Adipose tissue (tissue), 3 donors: ENCODE measurements around the gene ICE2. TPM values are rescaled to one million over a fixed set of nuclear protein-coding genes. Genes with fewer than 3 reads are reported as not detected.

Source experiments
- H3K27ac ChIP-seq: one replicate; pipeline ENCODE4 v1.5.1; 2013; ENCODE audit warnings: low read depth, low read length
- WGBS, 3 donors: extraction: QIAGEN DNeasy Blood & Tissue Kit; methylation state at CpG; one replicate each; pipeline ENCODE4 v1.1.7; 2013; 5-methylcytosine and 5-hydroxymethylcytosine counted together
- polyA plus RNA-seq, 3 donors: library from polyadenylated mRNA; stranded (reverse); fragments of 200-250 nt; gene quantifications; one replicate each; pipeline ENCODE4 v1.2.3, GENCODE V29; 2013
- donor health status: healthy with polysubstance abuse.
- donor health status: Bipolar disorder and iron deficiency.
- donor health status: healthy.

The ICE2 gene
- polyA plus RNA-seq, 3 donors = 7.2 to 13.2 (median 9.6) TPM

DNA sequence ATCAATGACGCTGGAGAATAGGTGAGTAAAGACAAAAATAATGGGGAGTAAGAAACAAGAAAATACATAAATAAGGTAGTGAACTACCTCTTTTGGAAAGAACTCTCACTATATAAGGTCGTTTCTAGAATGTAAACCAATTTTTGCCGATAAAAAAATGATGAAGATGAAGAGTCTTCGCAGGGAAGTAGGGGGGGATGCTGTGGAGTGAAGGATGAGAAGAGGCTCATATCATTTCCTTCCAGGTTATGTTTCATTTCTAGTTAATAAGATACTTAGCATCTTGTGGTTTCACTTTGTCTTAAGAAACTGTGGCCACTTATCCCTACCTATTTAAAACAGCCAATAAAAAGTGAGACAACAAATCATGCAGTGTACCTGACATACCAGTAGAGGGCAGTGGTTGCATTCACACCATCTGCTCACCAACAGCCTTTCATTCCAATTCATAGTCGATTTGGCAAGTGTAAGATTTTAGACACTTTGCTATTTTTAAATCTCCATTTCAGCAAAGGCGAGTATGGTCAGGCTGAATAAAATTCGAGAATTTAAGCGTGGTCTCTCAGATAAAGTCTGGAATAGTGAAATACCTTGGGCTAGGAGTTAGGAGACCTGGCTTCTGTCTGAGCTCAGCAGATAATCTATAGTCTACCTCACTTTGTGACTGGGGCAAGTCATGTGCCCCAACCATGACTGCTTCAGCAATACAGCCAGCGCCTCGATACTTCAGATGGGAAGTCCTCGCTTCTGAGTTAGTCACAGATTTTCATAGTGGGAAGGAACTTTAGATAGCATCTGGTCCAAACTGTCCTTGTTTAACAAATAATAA, 28.9 kb upstream of the ICE2 start:
- H3K27ac ChIP-seq = no peak overlapping the region
- WGBS, 3 donors = 44 to 53% (median 50%) methylated on average over 11 of the region's 11 CpGs

DNA sequence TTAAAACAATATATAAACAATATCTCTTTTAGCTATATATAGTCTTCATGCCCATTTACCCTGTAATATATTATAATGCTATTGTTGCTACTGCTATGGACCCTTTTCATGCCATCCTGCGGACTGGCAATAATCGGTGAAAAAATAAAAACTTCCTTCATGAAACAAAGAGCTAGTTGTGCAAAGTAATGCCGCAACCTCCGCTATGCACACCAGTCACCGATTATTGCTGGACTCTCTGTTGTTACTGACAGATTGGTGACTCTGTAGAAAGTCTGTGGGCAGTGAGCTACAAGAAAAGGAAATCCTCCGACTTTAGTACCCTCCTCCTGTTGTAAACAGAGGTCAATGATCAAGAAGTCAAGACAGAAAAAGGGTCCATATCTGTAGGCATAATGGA, 17.9 kb upstream of the ICE2 start:
- WGBS, 3 donors = 84 to 89% (median 89%) methylated on average over 6 of the region's 6 CpGs
- H3K27ac ChIP-seq = no peak overlapping the region

DNA sequence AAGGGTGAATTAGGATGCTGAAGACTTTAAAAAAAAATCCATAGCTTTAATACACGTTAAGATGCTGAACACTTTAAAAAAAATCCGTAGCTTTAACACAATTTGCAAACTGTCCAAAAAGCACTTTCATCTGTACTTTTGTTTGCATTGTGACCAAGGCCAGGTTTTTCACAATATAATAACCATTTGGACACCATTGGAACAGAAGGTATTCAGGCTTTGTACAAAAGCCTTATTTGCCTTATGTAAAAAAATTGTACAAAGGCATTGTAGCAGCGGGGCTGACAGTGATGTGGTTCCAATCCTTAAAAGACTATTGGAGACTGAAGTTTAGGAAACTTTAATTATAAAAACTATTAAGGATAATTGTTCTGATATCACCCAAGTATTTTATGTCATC, 15.2 kb upstream of the ICE2 start:
- 68 to 79% (median 78%) methylated on average over 3 of the region's 3 CpGs for WGBS, 3 donors
- H3K27ac ChIP-seq = no peak overlapping the region

DNA sequence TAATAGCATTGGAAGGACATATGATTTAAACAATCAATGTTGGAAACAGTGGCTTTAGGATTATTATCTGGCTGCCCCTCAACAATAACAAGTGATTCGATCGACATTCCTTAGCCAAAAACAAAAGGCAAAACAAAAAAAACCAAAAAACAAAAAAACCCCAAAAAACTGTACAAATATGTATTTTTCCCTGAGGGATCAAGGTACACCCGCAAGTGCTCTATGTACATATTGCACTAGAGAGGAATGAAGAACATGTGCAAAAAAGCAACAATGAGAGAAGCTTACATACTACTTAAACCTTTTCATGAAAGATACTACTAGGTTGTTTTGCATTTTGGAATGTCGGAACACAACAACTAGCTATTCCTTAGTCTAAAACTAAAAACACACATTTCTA, 14.2 kb upstream of the ICE2 start:
- WGBS, 3 donors = 92 to 97% (median 96%) methylated on average over 4 of the region's 4 CpGs

DNA sequence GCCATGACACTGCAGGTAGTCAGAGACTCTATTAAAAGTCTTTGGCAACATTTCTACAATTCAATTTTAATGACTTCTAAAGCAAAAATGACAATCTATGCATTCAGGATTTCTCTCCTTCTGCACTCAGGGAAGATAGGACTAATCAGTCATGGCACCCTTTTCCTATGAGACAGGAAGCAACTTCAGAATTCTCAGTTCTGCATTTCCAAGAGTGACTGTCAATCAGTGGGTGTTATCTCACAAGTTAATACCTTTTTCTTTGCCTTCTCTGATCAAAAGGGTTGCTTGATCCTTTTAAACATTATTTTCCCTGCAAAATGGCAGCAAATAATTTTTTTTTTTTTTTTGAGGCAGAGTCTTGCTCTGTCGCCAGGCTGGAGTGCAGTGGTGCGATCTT, 7.8 kb upstream of the ICE2 start:
- no peak overlapping the region for H3K27ac ChIP-seq
- 91 to 100% (median 97%) methylated on average over 2 of the region's 2 CpGs for WGBS, 3 donors

More for the DNA sequence above, 14.2 kb upstream of the ICE2 start:
- no peak overlapping the region for H3K27ac ChIP-seq

DNA sequence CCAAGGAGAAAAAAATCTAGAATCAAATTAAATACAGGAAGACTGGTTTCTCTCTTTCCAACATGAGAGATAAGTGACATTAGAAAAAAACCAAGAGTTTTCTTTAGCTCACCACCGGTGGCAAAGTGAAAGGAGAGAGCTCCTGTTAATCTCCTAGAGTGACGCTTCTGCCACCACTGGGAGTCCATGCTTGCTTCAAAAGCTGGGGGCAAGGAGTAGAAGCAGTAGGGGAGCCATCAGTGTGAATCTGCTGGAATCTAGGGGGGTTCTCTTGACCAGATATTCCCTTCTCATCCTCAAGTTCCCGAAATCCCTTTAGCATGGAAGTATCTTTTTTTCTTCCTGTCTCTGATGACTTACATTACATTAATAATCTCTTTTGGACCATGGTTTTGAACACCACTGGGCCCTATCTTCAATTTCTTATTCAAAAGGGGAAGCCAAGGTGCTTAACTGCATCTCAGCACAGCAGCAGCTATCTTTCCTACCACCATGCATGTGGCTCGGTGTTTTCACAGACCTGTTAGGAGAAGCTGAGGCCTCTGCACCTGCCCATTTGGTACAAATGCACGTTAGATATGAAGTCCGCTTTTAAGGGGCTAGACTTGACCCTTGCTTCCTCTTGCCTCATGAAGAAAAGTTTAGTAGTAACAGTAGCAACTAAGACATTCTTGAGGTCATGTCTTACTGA, 6.6 kb upstream of the ICE2 start:
- WGBS, 3 donors = 75 to 85% (median 79%) methylated on average over 6 of the region's 6 CpGs
- no peak overlapping the region for H3K27ac ChIP-seq

DNA sequence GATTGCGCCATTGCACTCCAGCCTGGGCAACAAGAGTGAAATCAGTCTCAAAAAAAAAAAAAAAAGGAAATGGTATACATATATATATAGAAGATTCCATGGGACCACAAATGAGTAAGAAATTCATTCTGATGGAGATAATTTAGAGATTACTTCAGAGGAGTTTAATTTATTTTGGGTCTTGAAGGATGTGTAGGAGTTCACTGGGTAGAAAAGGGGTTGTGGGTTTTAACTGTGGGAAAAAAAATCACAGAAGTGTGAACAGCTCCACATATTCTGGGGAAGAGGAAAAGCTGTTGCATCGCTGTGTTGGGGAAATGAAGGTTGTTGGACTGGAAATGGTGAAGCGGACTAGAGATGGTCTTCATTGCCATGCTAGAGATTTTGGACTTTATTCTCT, 4.1 kb upstream of the ICE2 start:
- 97 to 98% (median 97%) methylated on average over 3 of the region's 3 CpGs for WGBS, 3 donors
- no peak overlapping the region for H3K27ac ChIP-seq

DNA sequence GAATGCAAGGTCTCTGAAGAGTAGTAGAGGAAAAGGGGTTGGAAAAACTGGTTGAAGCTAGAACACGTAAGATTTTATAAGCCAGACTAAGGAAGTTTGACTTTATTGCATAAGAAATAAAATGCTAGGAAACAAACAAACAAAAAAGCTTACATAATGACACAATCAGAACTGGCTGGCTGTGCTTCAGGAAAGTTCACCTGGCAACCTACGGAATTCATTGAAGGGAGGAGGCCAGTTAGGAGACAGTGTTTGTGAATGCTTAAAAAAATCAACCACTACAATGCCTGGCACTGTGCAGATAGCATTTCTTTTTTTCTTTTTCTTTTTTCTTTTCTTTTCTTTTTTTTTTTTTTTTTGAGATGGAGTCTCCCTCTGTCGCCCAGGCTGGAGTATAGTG, 1.9 kb upstream of the ICE2 start:
- no peak overlapping the region for H3K27ac ChIP-seq
- whole genome bisulfite sequencing, 3 donors = 55 to 89% (median 84%) methylated on average over 3 of the region's 3 CpGs

DNA sequence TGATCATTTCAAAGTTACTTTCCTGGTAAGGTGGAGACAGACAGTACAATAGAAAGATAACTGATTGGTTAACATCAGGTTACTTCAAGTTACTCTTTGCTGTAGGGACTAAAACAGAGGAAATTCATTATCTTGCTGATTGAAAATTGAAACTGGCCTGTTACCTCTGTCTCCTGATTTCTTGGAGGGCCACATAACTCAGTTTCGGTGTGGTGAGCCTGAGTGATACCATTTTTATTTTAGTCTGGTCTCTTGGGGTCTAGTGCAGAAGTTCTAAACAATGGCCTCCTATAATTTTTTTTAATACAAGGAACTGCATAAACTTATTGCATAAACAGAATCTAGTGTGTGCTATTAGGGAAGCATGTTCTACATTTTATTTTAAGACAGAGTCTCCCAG, 1.2 kb upstream of the ICE2 start:
- no peak overlapping the region for H3K27ac ChIP-seq
- WGBS, 3 donors = 79 to 100% (median 89%) methylated on average over 1 of the region's 1 CpG

DNA sequence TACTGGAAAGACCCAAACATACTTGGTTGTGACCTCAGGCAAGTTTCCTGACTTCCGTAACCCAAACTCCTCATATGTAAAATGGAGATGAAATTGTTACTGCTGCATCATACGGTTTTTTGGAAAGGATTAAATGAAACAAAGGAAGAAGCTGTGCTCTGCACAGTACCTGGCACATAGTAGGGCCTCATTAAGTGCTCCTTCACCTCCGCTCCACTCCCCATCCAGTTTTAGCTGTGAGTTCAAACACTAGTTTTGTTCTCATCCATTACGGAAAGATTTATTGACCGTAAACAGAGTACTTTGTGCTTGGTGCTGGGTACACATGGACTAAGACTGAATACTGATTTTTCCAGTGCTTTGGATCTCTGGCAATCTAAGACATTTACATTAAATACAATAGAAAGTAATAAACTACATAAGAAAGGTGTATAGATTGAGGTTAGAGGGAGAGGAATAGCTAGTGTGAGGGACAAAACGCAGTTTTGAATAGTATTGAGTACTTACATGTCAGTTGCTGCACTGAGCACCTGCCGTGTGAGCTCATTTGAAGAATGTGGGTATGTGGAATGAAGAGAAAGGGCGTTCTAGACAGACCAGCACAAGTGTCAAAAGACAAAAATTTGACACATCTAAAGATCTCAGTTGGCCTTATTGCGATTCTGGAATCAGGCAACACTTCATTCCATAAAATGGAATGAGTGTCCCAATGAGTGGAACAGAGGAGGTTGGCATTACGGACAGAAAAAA, 594 bp upstream of the ICE2 start:
- no peak overlapping the region for H3K27ac ChIP-seq
- whole genome bisulfite sequencing, 3 donors = 27 to 44% (median 39%) methylated on average over 10 of the region's 10 CpGs

DNA sequence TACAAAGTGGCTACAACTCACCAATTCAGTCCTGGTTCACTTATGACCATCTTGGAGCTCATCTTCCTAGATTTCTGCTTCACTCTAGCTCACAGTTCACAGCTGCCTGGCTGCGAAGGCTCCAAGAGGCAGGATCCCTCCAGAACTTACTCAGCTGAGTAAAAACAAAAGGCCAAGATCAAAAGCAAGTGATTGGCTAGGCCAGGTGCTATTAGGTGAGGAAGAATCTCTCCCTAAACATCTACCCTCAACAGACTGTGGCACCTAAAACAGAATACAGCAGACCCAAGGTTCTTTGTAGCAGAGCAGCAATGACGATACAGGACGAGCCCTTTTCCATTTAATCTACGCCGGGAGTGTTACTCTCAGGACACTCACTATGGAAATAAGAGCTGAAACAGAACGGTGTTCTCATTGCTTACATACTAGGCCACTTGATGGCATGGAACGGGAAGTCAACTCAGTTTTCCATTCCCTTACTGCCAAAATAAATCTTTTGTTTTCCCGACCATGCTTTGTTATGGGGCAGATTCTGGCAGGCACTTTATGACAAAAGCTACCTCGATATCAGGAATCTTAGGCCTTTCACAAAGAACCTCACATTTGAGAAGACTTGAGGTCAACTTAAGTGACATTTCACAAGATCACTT, 901 bp downstream of the ICE2 start:
- WGBS, 3 donors = 4 to 13% (median 13%) methylated on average over 9 of the region's 9 CpGs
- no peak overlapping the region for H3K27ac ChIP-seq

DNA sequence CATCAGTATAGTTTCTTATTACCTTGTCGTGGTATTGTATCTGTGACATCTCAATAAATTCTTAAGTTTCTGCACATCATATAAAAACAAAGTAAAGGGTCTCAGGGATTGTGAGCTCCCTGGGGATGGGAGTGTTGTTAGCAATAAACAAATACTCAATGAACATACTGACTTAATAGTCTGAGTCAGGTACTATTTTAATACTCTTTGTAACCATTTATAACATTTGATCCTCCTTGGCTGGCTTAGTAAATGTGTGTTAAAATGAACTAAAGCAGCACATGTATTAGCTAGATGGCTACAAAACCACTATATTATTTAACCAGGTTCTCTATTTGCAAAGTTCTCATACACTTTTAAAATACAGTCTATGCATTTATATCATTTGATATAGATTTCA, 1.8 kb downstream of the ICE2 start:
- 74 to 80% (median 76%) methylated on average over 1 of the region's 1 CpG for WGBS, 3 donors
- H3K27ac ChIP-seq = no peak overlapping the region

DNA sequence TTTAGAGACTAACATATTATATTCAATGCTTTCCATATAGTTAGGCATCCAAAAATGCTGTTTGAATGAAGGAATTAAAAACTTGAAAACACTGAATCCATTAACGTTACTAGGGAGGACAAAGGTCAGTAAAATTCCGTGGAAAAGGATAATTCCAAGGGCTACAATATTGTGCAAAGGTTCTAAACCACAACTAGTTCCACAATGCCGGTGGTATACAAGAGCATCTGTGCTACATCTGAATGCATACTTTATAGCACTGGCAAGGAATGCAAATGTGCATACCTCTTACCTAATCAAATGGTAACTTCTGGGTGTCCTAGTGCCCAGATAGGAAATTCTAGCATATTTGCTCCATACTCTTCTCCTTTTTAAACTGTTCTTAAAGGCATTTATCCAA, 2.2 kb downstream of the ICE2 start:
- 43 to 60% (median 56%) methylated on average over 3 of the region's 3 CpGs for WGBS, 3 donors
- H3K27ac ChIP-seq = no peak overlapping the region

DNA sequence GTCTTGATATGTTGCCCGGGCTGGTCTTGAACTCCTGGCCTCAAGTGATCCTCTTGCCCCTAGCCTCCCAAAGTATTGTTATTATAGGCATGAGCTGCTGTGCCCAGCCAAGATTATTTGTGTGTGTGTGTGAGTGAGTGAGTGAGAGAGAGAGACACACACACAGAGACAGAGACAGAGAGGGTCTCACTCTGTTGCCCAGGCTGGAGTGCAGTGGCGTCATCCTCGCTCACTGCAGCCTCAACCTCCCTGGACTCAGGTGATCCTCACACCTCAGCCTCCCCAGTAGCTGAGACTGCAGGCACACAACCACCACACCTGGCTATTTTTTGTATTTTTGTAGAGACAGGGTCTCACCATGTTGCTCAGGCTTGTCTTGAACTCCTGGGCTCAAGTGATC, 5.8 kb downstream of the ICE2 start:
- WGBS, 3 donors = 89 to 98% (median 97%) methylated on average over 3 of the region's 3 CpGs
- no peak overlapping the region for H3K27ac ChIP-seq

DNA sequence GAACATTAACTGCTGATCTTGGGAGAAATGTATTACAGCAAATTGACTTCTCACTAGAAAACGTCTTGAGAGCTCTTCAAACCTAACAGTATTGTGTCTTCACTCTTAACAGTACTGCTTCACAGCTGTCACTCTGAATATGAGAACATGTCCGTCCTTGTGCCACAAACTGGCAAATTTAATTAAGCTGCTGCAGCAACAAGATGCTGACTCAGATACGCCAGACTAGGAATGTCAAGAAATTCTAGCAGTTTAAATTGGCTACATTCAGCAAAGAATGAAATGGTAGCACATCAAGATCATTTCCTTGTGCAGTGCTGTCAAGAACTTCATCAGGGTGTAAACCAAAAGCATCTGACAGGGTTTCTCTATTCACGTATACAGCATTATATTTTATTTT, 7.6 kb downstream of the ICE2 start:
- WGBS, 3 donors = 79 to 88% (median 86%) methylated on average over 4 of the region's 4 CpGs

DNA sequence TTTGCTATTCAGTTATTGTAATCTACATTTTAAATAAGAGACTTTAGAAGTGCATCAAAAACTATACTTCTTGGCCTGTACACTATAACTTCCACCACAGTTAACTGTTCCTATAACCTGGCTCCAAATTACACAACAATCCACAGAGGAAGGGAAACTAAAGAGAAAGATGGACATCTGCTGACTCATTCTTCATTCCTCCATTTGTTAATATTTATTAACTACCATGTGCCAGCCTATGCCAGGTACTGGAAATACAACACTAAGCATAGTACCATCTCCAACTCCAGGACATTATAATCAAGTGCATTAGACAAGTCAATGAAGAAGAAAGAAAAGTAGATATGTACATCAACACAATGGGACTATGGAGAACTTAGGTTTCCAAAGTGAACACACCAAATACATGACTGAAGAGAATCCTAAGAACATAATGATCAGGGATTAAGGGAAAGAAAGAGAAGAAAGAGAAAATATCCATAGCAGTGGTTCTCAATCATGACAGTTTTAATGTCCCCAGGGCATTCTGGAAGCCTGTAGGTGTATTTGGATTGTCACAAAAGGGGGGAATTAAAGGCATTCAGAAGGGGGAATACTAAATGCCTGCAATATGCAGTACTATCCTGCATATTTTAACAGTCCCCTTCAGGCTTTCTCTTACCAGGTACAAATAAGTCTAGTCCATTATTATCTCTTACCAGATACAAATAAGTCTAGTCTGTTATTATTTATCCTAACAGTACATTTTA, 8.9 kb downstream of the ICE2 start:
- no peak overlapping the region for H3K27ac ChIP-seq

More for the DNA sequence above, 7.6 kb downstream of the ICE2 start:
- H3K27ac ChIP-seq = no peak overlapping the region

DNA sequence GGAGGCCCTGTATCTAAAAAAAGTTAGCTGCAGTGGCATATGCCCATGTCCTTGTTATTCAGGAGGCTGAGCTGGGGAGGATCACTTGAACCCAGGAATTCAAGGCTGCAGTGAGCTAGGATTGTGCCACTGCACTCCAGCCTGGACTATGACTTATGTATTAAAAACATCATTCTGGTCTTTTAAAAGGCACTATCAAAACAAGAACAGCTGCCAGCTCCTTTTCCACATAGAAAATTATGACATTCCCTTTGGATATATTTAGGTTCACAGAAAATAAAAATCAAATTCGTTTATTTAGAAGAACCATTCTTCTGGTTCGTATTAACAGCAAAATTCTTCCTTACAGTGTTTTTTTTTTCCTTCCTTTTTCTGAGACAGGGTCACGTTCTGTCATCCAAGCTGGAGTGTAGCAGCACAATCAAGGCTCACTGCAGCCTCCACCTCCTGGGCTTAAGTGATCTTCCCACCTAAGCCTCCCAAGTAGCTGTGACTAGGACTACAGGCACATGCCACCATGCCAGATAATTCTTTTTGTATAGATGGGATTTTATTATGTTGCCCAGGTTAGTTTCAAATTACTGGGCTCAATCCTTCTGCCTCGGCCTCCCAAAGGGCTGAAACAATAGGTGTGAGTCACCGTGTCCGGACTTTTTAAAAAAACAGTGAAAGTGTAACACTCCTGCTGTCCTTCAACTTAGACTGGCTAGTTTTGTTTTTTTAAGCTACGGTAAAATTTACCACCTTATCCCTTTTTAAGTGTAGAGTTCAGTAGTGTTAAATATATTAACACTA, 13.9 kb downstream of the ICE2 start:
- H3K27ac ChIP-seq = no peak overlapping the region
- WGBS, 3 donors = 74 to 81% (median 75%) methylated on average over 7 of the region's 7 CpGs

DNA sequence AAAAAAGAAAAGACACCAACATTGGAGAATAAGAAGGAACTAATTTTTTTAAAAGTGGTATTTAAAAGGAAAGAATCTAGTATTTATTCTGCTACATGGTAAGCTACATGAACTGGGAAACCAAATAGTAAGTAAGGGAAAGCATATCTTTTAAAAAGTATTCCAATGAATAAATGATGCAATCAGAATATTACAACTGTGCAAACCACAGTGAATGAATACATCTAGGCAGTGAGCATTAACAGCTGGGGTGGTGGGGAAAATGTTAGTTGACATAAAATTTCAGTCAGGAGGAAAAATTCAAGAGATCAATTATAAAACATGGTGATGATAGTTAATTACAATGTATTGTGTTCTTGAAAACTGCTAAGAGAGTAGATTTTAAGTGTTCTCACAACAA, 16.9 kb downstream of the ICE2 start:
- no peak overlapping the region for H3K27ac ChIP-seq
